Fibroblast of the aortic adventitia (primary cell): Measurements from ENCODE around the gene HLA-F. TPM values are rescaled to one million over a fixed set of nuclear protein-coding genes. Genes with fewer than 3 reads are reported as not detected.
A peak's percentile ranks its signal among the peaks of the same experiment; 100 is the strongest.

ENCODE experiments used
- DNase-seq: peaks from one replicate; pipeline ENCODE4 v3.0.0-alpha.2; 2010; ENCODE audit warnings: low read depth
- H3K4me3 ChIP-seq: 2 replicates; pipeline ENCODE4 v1.5.1; 2011; ENCODE audit warnings: low read depth, mild to moderate bottlenecking, control low read depth, low read length, moderate library complexity
- CTCF ChIP-seq: IDR thresholded peaks from 2 replicates; pipeline ENCODE4 v1.5.1; 2011; ENCODE audit warnings: mild to moderate bottlenecking, low read length, control low read depth, inconsistent platforms; ENCODE audit not compliant: insufficient read depth
- total RNA-seq: library from RNA; depleted of rRNA; stranded (reverse); fragments of >200 nt; gene quantifications from 2 replicates; pipeline ENCODE4 v1.2.3, GENCODE V29; 2012; ENCODE audit warnings: low replicate concordance

The HLA-F gene
- 1.1 and 2.9 TPM in 2 replicates for total RNA-seq

GRCh38 chr6:29723262-29723665 lies at the start of gene HLA-F:
TSS of gene HLA-F (plus strand) at chr6:29723434. CDS start at chr6:29723464, 30 bp downstream.
- TF ChIP-seq CTCF: peak; percentile 17
- peak within 1 kb of the TSS; percentile 79 for H3K4me3 ChIP-seq
- DNase-seq: peak; percentile 86

- H3K4me3 ChIP-seq: no peak overlapping the region
- no peak for DNase-seq
- TF ChIP-seq CTCF: no peak
These were observed 49.2 kb upstream of the HLA-F start for GRCh38 chr6:29674008-29674407.

- TF ChIP-seq CTCF: no peak
- H3K4me3 ChIP-seq: no peak overlapping the region
- DNase-seq: no peak
These were observed 47.7 kb upstream of the HLA-F start for GRCh38 chr6:29675561-29675960.

- DNase-seq: no peak
These were observed 46.1 kb upstream of the HLA-F start for GRCh38 chr6:29676981-29677601.

GRCh38 chr6:29678114-29678513 lies 45.1 kb upstream of the HLA-F start:
- no peak for TF ChIP-seq CTCF
- DNase-seq: no peak
- no peak overlapping the region for H3K4me3 ChIP-seq

More at GRCh38 chr6:29676981-29677601, 46.1 kb upstream of the HLA-F start:
- TF ChIP-seq CTCF: no peak
- H3K4me3 ChIP-seq: no peak overlapping the region

- H3K4me3 ChIP-seq: no peak overlapping the region
- TF ChIP-seq CTCF: no peak
- no peak for DNase-seq
These were observed 43.3 kb upstream of the HLA-F start for GRCh38 chr6:29679962-29680361.

GRCh38 chr6:29680416-29680815 lies 42.8 kb upstream of the HLA-F start:
- no peak for TF ChIP-seq CTCF
- no peak overlapping the region for H3K4me3 ChIP-seq
- no peak for DNase-seq
